Measurements from ENCODE around the gene CRLF2. TPM values are rescaled to one million over a fixed set of nuclear protein-coding genes. Genes with fewer than 3 reads are reported as not detected.
A peak's percentile ranks its signal among the peaks of the same experiment; 100 is the strongest.
"Not testable (repeated sequence)": the region's sequence is repeated elsewhere in the genome, so short reads cannot be mapped to it uniquely, and the experiment has no call there.

The CRLF2 gene
- total RNA-seq, 1 donor from 2014 or later, result 5.6 TPM

GRCh38 chrX:1173435-1173834 lies 39.0 kb downstream of the CRLF2 start:
- intact Hi-C loops (cut with micrococcal nuclease); H3K9me3 Mint-ChIP-seq; H3K36me3 Mint-ChIP-seq (ENCODE audit: low read depth); DNase-seq (ENCODE audit: low spot score); H3K27ac Mint-ChIP-seq; H3K27me3 Mint-ChIP-seq (ENCODE audit: low read depth); H3K4me3 Mint-ChIP-seq (ENCODE audit: low read depth); H3K4me1 Mint-ChIP-seq (ENCODE audit: low read depth): not testable (repeated sequence)

DNA sequence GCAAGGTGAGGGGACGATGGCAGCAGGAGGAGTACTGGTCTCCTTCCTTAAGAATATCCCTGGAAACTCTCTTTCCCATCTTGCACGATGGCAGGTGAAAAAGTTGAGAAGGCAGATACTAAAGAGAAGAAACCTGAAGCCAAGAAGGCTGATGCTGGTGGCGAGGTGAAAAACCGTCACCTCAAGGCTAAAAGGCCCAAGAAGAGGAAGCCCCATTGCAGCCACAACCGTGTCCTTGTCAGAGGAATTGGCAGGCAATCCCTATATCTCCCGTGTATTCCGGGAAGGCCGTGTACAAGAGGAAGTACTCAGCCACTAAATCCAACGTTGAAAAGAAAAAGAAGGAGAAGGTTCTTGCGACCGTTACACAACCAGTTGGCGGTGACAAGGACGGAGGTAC lies 40.0 kb downstream of the CRLF2 start:
- no peak overlapping the region for H3K4me3 Mint-ChIP-seq (ENCODE audit: low read depth)
- H3K4me1 Mint-ChIP-seq (ENCODE audit: low read depth), result peaks cover 1% of the 10 kb centered on the region
- DNase-seq (ENCODE audit: low spot score), result no peak
- intact Hi-C loops (cut with micrococcal nuclease), result no loop called here
- H3K9me3 Mint-ChIP-seq, result no peaks in the 10 kb centered on the region
- no peaks in the 10 kb centered on the region for H3K36me3 Mint-ChIP-seq (ENCODE audit: low read depth)
- H3K27ac Mint-ChIP-seq, result no peak overlapping the region
- H3K27me3 Mint-ChIP-seq (ENCODE audit: low read depth), result peaks cover 6% of the 10 kb centered on the region

DNA sequence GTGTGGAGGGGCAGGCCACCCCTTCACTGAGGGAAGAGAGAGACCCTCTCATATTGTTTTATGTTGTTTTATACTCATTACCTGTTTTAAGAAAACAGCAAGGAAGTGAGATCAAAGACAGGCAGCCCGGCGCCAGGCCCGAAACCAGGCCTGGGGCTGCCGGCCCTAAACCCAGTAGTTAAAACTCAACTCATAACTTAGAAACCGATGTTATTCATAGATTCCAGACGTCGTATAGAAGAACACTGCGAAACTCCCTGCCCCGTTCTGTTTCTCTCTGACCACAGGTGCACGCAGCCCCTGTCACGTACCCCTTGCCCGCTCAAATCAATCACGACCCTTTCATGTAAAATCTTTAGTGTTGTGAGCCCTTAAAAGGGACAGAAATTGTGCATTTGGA lies 40.5 kb downstream of the CRLF2 start:
- H3K27me3 Mint-ChIP-seq (ENCODE audit: low read depth); H3K9me3 Mint-ChIP-seq; H3K4me3 Mint-ChIP-seq (ENCODE audit: low read depth); H3K27ac Mint-ChIP-seq; H3K4me1 Mint-ChIP-seq (ENCODE audit: low read depth); DNase-seq (ENCODE audit: low spot score); intact Hi-C loops (cut with micrococcal nuclease); H3K36me3 Mint-ChIP-seq (ENCODE audit: low read depth): not testable (repeated sequence)

- Mint-ChIP-seq H3K4me1 (ENCODE audit: low read depth) (peaks cover 8% of the 10 kb centered on the region), H3K4me3 (ENCODE audit: low read depth) (no peak overlapping the region), H3K27me3 (ENCODE audit: low read depth) (peaks cover 6% of the 10 kb centered on the region), H3K36me3 (ENCODE audit: low read depth) (no peaks in the 10 kb centered on the region), H3K9me3 (no peaks in the 10 kb centered on the region), H3K27ac (no peak overlapping the region)
- DNase-seq (ENCODE audit: low spot score), result no peak
- intact Hi-C loops (cut with micrococcal nuclease), result no loop called here
Measured at GRCh38 chrX:1170243-1170642, 42.2 kb downstream of the CRLF2 start.

DNA sequence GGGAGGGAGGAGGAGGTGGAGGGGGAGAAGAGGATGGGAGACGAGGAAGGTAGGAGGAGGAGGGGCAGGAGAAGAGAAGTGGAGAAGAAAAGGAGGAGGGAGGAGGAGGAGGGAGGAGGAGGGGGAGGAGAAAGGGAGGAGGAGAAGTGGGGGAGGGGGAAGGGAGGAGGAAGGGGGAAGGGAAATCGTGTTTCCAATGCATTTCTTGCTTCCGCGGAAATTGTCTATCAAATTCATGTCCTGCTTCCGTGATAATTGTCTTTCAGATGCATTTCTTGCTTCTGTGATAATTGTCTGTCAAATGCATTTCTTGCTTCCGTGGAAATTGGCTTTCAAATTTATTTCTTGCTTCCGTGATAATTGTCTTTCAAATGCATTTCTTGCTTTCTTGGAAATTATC lies 43.3 kb downstream of the CRLF2 start:
- DNase-seq (ENCODE audit: low spot score), result no peak
- intact Hi-C loops (cut with micrococcal nuclease), result loop anchor here (5.0 to 10.0 kb wide), 3 partner anchors 38 to 94 kb away; no protein-coding TSS in a partner anchor
- H3K27me3 Mint-ChIP-seq (ENCODE audit: low read depth), result peaks cover 6% of the 10 kb centered on the region
- no peaks in the 10 kb centered on the region for H3K36me3 Mint-ChIP-seq (ENCODE audit: low read depth)
- no peak overlapping the region for H3K27ac Mint-ChIP-seq
- peaks cover 8% of the 10 kb centered on the region for H3K4me1 Mint-ChIP-seq (ENCODE audit: low read depth)
- no peak overlapping the region for H3K4me3 Mint-ChIP-seq (ENCODE audit: low read depth)
- H3K9me3 Mint-ChIP-seq, result no peaks in the 10 kb centered on the region

DNA sequence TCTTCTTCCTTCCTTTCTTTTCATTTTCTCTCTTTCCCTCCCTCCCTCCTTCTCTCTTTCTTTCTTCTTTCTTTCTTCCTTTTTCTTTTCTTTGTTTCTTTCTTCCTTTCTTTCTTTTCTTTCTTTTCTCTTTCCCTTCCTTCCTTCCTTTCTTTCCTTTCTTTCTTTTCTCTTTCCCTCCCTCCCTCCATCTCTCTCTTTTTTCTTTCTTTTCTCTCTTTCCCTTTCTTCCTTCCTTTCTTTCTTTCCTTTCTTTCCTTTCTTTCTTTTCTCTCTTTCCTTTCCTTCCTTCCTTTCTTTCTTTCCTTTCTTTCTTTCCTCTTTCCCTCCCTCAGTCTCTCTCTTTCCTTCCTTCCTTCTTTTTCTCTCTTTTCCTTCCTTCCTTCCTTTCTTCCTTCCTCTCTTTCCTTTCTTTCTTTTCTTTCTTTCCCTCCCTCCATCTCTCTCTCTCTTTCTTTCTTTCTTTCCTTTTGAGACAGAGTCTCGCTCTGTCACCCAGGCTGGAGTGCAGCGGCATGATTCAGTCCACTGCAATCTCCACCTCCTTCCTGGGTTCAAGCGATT lies 44.4 kb downstream of the CRLF2 start:
- Mint-ChIP-seq H3K4me3 (ENCODE audit: low read depth) (no peak overlapping the region), H3K36me3 (ENCODE audit: low read depth) (no peaks in the 10 kb centered on the region), H3K4me1 (ENCODE audit: low read depth) (peaks cover 12% of the 10 kb centered on the region), H3K27ac (no peak overlapping the region), H3K27me3 (ENCODE audit: low read depth) (peaks cover 12% of the 10 kb centered on the region), H3K9me3 (no peaks in the 10 kb centered on the region)
- no peak for DNase-seq (ENCODE audit: low spot score)
- intact Hi-C loops (cut with micrococcal nuclease), result loop anchor here (5.0 to 10.0 kb wide), 3 partner anchors 39 to 93 kb away; no protein-coding TSS in a partner anchor

- no peaks in the 10 kb centered on the region for H3K9me3 Mint-ChIP-seq
- H3K4me3 Mint-ChIP-seq (ENCODE audit: low read depth), result no peak overlapping the region
- H3K27me3 Mint-ChIP-seq (ENCODE audit: low read depth), result peaks cover 12% of the 10 kb centered on the region
- no peaks in the 10 kb centered on the region for H3K36me3 Mint-ChIP-seq (ENCODE audit: low read depth)
- no peak overlapping the region for H3K27ac Mint-ChIP-seq
- H3K4me1 Mint-ChIP-seq (ENCODE audit: low read depth), result peaks cover 12% of the 10 kb centered on the region
- intact Hi-C loops (cut with micrococcal nuclease), result loop anchor here (5.0 to 10.0 kb wide), 3 partner anchors 40 to 93 kb away; no protein-coding TSS in a partner anchor
- no peak for DNase-seq (ENCODE audit: low spot score)
Measured at GRCh38 chrX:1167466-1167865, 45.0 kb downstream of the CRLF2 start.

GRCh38 chrX:1165535-1166196 lies 46.8 kb downstream of the CRLF2 start:
- Mint-ChIP-seq H3K9me3 (peaks cover 2% of the 10 kb centered on the region), H3K27ac (no peak overlapping the region), H3K4me3 (ENCODE audit: low read depth) (peak overlapping the region; percentile 8), H3K36me3 (ENCODE audit: low read depth) (no peaks in the 10 kb centered on the region), H3K27me3 (ENCODE audit: low read depth) (peaks cover 12% of the 10 kb centered on the region), H3K4me1 (ENCODE audit: low read depth) (peaks cover 12% of the 10 kb centered on the region)
- intact Hi-C loops (cut with micrococcal nuclease), result loop anchor here (5.0 to 10.0 kb wide), 3 partner anchors 42 to 91 kb away; no protein-coding TSS in a partner anchor
- no peak for DNase-seq (ENCODE audit: low spot score)

- intact Hi-C loops (cut with micrococcal nuclease), result loop anchor here (5.0 to 10.0 kb wide), 4 partner anchors 43 to 252 kb away; no protein-coding TSS in a partner anchor
- no peaks in the 10 kb centered on the region for H3K36me3 Mint-ChIP-seq (ENCODE audit: low read depth)
- H3K27me3 Mint-ChIP-seq (ENCODE audit: low read depth), result peaks cover 12% of the 10 kb centered on the region
- H3K27ac Mint-ChIP-seq, result no peak overlapping the region
- no peak for DNase-seq (ENCODE audit: low spot score)
- peaks cover 14% of the 10 kb centered on the region for H3K4me1 Mint-ChIP-seq (ENCODE audit: low read depth)
- H3K9me3 Mint-ChIP-seq, result peaks cover 12% of the 10 kb centered on the region
- H3K4me3 Mint-ChIP-seq (ENCODE audit: low read depth), result no peak overlapping the region
Measured at GRCh38 chrX:1164322-1165288, 47.8 kb downstream of the CRLF2 start.

GRCh38 chrX:1163231-1163630 lies 49.2 kb downstream of the CRLF2 start:
- H3K4me3 Mint-ChIP-seq (ENCODE audit: low read depth), result no peak overlapping the region
- intact Hi-C loops (cut with micrococcal nuclease), result loop anchor here (5.0 to 10.0 kb wide), 2 partner anchors 88 to 251 kb away; no protein-coding TSS in a partner anchor
- no peak overlapping the region for H3K27ac Mint-ChIP-seq
- DNase-seq (ENCODE audit: low spot score), result no peak
- peaks cover 17% of the 10 kb centered on the region for H3K9me3 Mint-ChIP-seq
- peaks cover 6% of the 10 kb centered on the region for H3K27me3 Mint-ChIP-seq (ENCODE audit: low read depth)
- H3K4me1 Mint-ChIP-seq (ENCODE audit: low read depth), result peaks cover 14% of the 10 kb centered on the region
- H3K36me3 Mint-ChIP-seq (ENCODE audit: low read depth), result no peaks in the 10 kb centered on the region

DNA sequence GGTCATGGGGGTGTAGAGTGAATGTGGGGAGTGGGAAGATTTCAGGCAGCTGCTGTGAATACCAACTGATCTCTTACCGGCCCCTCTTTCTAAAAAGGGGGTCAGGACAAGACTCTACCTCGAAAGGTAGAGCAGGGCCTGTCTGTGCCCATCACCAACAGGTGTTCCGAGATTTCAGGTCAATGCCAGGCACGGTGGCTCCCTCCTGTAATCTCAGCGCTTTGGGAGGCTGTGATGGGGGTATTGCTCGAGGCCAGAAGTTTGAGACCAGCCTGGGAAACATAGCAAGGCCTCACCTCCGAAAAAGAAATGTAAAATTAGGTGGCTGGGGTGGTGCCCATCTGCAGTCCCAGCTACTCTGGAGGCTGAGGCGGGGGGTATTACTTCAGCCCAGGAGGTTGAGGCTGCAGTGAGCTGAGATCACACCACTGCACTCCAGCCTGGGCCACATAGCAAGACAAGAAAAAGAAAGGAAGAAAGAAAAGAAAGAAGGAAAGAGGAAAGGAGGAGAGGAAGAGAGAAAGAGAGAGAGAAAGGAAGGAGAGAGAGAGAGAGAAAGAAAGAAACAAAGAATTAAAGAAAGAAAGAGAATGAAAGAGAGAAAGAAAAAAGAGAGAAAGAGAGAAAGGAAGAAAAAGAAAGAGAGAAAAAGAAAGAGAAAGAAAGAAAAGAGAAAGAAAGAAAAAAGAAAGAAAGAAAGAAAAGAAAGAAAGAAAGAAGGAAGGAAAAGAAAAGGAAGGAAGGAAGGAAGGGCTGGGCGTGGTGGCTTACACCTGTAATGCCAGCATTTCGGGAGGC lies 50.1 kb downstream of the CRLF2 start:
- no peaks in the 10 kb centered on the region for H3K36me3 Mint-ChIP-seq (ENCODE audit: low read depth)
- no peak for DNase-seq (ENCODE audit: low spot score)

DNA sequence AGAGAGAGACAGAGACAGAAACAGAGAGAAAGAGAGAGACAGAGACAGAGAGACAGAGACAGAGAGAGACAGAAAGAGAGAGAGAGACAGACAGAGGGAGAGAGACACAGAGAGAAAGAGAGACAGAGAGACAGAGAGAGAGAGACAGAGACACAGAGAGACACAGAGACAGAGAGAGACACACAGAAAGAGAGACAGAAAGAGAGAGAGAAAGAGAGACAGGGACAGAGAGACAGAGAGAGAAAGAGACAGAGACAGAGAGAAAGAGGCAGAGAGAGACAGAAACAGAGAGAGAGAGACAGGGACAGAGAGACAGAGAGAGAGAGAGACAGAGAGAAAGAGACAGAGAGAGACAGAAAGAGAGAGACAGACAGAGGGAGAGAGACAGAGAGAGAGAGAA lies 52.9 kb downstream of the CRLF2 start:
- no peaks in the 10 kb centered on the region for H3K36me3 Mint-ChIP-seq (ENCODE audit: low read depth)

More for the DNA sequence above, 50.1 kb downstream of the CRLF2 start:
- H3K9me3 Mint-ChIP-seq, result peaks cover 17% of the 10 kb centered on the region
- intact Hi-C loops (cut with micrococcal nuclease), result loop anchor here (5.0 to 10.0 kb wide), 2 partner anchors 88 to 250 kb away; no protein-coding TSS in a partner anchor
- no peak overlapping the region for H3K4me3 Mint-ChIP-seq (ENCODE audit: low read depth)
- no peak overlapping the region for H3K27ac Mint-ChIP-seq
- peaks cover 10% of the 10 kb centered on the region for H3K4me1 Mint-ChIP-seq (ENCODE audit: low read depth)
- peaks cover 6% of the 10 kb centered on the region for H3K27me3 Mint-ChIP-seq (ENCODE audit: low read depth)

More for the DNA sequence above, 52.9 kb downstream of the CRLF2 start:
- Mint-ChIP-seq H3K27ac (no peak overlapping the region), H3K27me3 (ENCODE audit: low read depth) (peaks cover 6% of the 10 kb centered on the region), H3K9me3 (peaks cover 17% of the 10 kb centered on the region), H3K4me3 (ENCODE audit: low read depth) (no peak overlapping the region), H3K4me1 (ENCODE audit: low read depth) (peaks cover 5% of the 10 kb centered on the region)
- intact Hi-C loops (cut with micrococcal nuclease), result no loop called here
- no peak for DNase-seq (ENCODE audit: low spot score)
